Loucy (cell line): Measurements from ENCODE around the gene ABTB2.

Experiments used
- CTCF ChIP-seq: fragments of 200-600 bp; sonication (generic); conservative IDR thresholded peaks from 2 replicates; pipeline ENCODE4 v1.5.1; 2014; ENCODE audit warnings: mild to moderate bottlenecking, antibody characterized with exemption, low read length
- EZH2phosphoT487 ChIP-seq: fragments of 200-600 bp; IDR thresholded peaks from 2 replicates; pipeline ENCODE4 v1.6.1; 2018; ENCODE audit warnings: antibody characterized with exemption, mild to moderate bottlenecking, moderate library complexity, borderline replicate concordance

- no peak for TF ChIP-seq CTCF
- TF ChIP-seq EZH2phosphoT487, result no peak
These were observed 20.8 kb downstream of the ABTB2 start for GRCh38 chr11:34337016-34337415.
